Measurements from ENCODE around the gene ZCCHC9.

DNA sequence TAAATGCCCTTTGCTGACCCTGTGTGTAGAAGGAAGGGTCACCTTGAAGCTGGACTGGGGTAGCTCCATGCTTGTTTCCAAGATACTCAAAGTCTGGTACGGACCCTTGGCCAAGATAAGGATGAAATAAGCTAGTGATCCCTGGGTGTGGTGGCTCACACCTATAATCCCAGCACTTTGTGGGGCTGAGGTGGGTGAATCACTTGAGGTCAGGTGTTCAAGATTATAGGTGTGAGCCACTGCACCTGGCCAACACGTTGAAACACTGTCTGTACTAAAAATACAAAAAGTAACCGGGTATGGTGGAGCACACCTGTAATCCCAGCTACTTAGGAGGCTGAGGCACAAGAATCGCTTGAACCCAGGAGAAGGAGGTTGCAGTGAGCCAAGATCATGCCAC is 59.3 kb downstream of the ZCCHC9 start:
- TF ChIP-seq CTCF (IDR thresholded peaks at IDR 0.05) (no peak), POLR2A (IDR thresholded peaks at IDR 0.05) (no peak)

Data from Peyer's patch (tissue), 4 donors.